ENCODE results near the gene CIAO3.

DNA sequence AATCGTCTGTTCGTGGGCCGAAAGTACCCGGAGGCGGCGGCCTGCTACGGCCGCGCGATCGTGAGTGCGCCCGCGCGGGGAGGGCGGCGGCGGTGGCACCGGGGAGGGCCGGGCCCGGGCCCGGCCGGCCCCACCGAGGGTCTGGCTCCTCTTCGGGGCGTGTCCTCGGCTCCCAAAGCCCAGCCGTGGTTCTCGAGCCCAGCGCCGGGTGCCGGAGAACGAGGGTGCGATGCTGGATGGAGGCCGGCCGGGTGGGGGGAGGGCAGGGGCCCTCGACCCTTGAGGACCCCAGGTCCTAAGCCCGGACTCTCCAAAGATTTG is 60.2 kb downstream of the CIAO3 start:
- TF ChIP-seq, protein P1, sequence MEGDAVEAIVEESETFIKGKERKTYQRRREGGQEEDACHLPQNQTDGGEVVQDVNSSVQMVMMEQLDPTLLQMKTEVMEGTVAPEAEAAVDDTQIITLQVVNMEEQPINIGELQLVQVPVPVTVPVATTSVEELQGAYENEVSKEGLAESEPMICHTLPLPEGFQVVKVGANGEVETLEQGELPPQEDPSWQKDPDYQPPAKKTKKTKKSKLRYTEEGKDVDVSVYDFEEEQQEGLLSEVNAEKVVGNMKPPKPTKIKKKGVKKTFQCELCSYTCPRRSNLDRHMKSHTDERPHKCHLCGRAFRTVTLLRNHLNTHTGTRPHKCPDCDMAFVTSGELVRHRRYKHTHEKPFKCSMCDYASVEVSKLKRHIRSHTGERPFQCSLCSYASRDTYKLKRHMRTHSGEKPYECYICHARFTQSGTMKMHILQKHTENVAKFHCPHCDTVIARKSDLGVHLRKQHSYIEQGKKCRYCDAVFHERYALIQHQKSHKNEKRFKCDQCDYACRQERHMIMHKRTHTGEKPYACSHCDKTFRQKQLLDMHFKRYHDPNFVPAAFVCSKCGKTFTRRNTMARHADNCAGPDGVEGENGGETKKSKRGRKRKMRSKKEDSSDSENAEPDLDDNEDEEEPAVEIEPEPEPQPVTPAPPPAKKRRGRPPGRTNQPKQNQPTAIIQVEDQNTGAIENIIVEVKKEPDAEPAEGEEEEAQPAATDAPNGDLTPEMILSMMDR (IDR thresholded peaks at IDR 0.05), result no peak
- TF ChIP-seq POLR2A (IDR thresholded peaks at IDR 0.05) (no peak), POLR2AphosphoS5 (IDR thresholded peaks at IDR 0.05) (no peak), EP300 (IDR thresholded peaks at IDR 0.05) (no peak)

Measured in suprapubic skin (tissue), 4 donors.